Omental fat pad (tissue), 4 donors: Measurements from ENCODE around the gene RTN1. TPM values are rescaled to one million over a fixed set of nuclear protein-coding genes. Genes with fewer than 3 reads are reported as not detected.

Source experiments
- ATAC-seq: fragments of 150-250 bp; one replicate; pipeline ENCODE4 v1.9.1; 2016; ENCODE audit warnings: mild to moderate bottlenecking, moderate library complexity; ENCODE audit not compliant: low FRiP score
- DNase-seq: peaks from one replicate; pipeline ENCODE4 v3.0.0-alpha.2; 2019; ENCODE audit warnings: low spot score
- CTCF ChIP-seq, 3 donors: fragments of 450-650 bp; IDR thresholded peaks; one replicate each; pipeline ENCODE4 v1.5.1; 2016 to 2017; ENCODE audit warnings: antibody characterized with exemption in 3 of 3, mild to moderate bottlenecking in 3 of 3, moderate library complexity in 2 of 3
- total RNA-seq, 4 donors: library from RNA; depleted of rRNA; stranded (reverse); fragments of >200 nt; gene quantifications; one replicate each; pipeline ENCODE4 v1.1.0, GENCODE V29; 2016

The RTN1 gene
- total RNA-seq, result 10 to 100 TPM; 12.0 to 50.0 (median 20.6) TPM

GRCh38 chr14:59870277-59871165 lies at the start of gene RTN1:
TSS of gene RTN1 (minus strand) at chr14:59870776. CDS start at chr14:59870630, 146 bp downstream.
- ATAC-seq, result peak; percentile 83
- no peak for DNase-seq
- no peak for TF ChIP-seq CTCF (IDR thresholded peaks at IDR 0.05)

- DNase-seq (no peak), ATAC-seq (peak; percentile 34)
- TF ChIP-seq CTCF (IDR thresholded peaks at IDR 0.05), result no peak
Measured at GRCh38 chr14:59920378-59920683, 49.8 kb upstream of the RTN1 start.

- DNase-seq (no peak), ATAC-seq (peak; percentile 56)
- no peak for TF ChIP-seq CTCF (IDR thresholded peaks at IDR 0.05)
Measured at GRCh38 chr14:59919570-59920377, 49.2 kb upstream of the RTN1 start, which contains the start of gene LRRC9. TSS of gene LRRC9 (plus strand) at chr14:59920144.

- DNase-seq (no peak), ATAC-seq (peak; percentile 83)
- no peak for TF ChIP-seq CTCF (IDR thresholded peaks at IDR 0.05)
Measured at GRCh38 chr14:59918824-59919569, 48.4 kb upstream of the RTN1 start.

GRCh38 chr14:59913187-59913586 lies 42.6 kb upstream of the RTN1 start:
- no peak for DNase-seq
- ATAC-seq, result no peak
- no peak for TF ChIP-seq CTCF (IDR thresholded peaks at IDR 0.05)

- DNase-seq (no peak), ATAC-seq (no peak)
- TF ChIP-seq CTCF (IDR thresholded peaks at IDR 0.05), result no peak
Measured at GRCh38 chr14:59912443-59912842, 41.9 kb upstream of the RTN1 start.
